ENCODE measurements around the gene CRY1. TPM values are rescaled to one million over a fixed set of nuclear protein-coding genes. Genes with fewer than 3 reads are reported as not detected.

Gene CRY1
- polyA plus RNA-seq, 1 of the 3 experiments (the other 2 are of a cell fraction) = 4.9 TPM

- peak; percentile 52 for DNase-seq
- POLR2A ChIA-PET = no interaction called here
Observed at GRCh38 chr12:107092669-107093416, 506 bp downstream of the CRY1 start.

More at GRCh38 chr12:107092669-107093416, 506 bp downstream of the CRY1 start:
- 1% methylated on average over 39 of the region's 67 CpGs for WGBS (ENCODE audit: low lambda C conversion rate)
- Histone ChIP-seq H3K9me3 (no peaks in the 10 kb centered on the region), H3K36me3 (replicated peaks in 1 of 2; ENCODE audit: control insufficient read depth in 1 of 2, insufficient read depth in 2 of 2, low read length in 1 of 2) (no peaks in the 10 kb centered on the region), H3K79me2 (ENCODE audit: insufficient read depth) (peaks cover 37% of the 10 kb centered on the region), H3K4me3 (ENCODE audit: low read depth in 2 of 2, low read length in 1 of 2) (peak overlapping the region; percentile 80 to 87), H3F3A (replicated peaks; ENCODE audit: insufficient read depth) (peaks cover 13% of the 10 kb centered on the region), H3K9ac (peak overlapping the region; percentile 93), H3K4me2 (peak overlapping the region; percentile 97), H3K9me2 (no peaks in the 10 kb centered on the region), H4K20me1 (ENCODE audit: insufficient read depth) (peaks cover 15% of the 10 kb centered on the region; the same call in 1 of the 2 replicates), H3K27me3 (ENCODE audit: insufficient read depth) (no peaks in the 10 kb centered on the region), H3K4me1 (ENCODE audit: control insufficient read depth in 1 of 2, insufficient read depth in 2 of 2, low read depth in 1 of 2, low read length in 1 of 2) (peaks cover 0 to 15% of the 10 kb centered on the region in 2 experiments; a peak in 2 of 4 replicates), H2AFZ (ENCODE audit: low read depth) (peak overlapping the region; percentile 89; the same call in 1 of the 2 replicates), H3K27ac (ENCODE audit: low read depth in 2 of 2, low read length in 1 of 2) (peak overlapping the region; percentile 50 to 96; a peak in 3 of 4 replicates)
- TF ChIP-seq MEF2A (IDR thresholded peaks at IDR 0.05; ENCODE audit: borderline replicate concordance, low read depth) = no peak
- TF ChIP-seq FOSL2 (IDR thresholded peaks at IDR 0.05; ENCODE audit: borderline replicate concordance, low read depth) = no peak
- TF ChIP-seq, protein P1, sequence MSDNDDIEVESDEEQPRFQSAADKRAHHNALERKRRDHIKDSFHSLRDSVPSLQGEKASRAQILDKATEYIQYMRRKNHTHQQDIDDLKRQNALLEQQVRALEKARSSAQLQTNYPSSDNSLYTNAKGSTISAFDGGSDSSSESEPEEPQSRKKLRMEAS (IDR thresholded peaks at IDR 0.05; ENCODE audit: low read depth) = no peak
- TF ChIP-seq RXRA (IDR thresholded peaks at IDR 0.05; ENCODE audit: borderline replicate concordance, low read depth) = no peak
- TF ChIP-seq RFX5 (IDR thresholded peaks at IDR 0.05; ENCODE audit: low read length) = no peak
- TF ChIP-seq JUND (IDR thresholded peaks at IDR 0.05) = no peak
- TF ChIP-seq, protein P2, sequence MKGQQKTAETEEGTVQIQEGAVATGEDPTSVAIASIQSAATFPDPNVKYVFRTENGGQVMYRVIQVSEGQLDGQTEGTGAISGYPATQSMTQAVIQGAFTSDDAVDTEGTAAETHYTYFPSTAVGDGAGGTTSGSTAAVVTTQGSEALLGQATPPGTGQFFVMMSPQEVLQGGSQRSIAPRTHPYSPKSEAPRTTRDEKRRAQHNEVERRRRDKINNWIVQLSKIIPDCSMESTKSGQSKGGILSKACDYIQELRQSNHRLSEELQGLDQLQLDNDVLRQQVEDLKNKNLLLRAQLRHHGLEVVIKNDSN (IDR thresholded peaks at IDR 0.05; ENCODE audit: borderline replicate concordance, low read depth) = no peak
- TF ChIP-seq, protein P3, sequence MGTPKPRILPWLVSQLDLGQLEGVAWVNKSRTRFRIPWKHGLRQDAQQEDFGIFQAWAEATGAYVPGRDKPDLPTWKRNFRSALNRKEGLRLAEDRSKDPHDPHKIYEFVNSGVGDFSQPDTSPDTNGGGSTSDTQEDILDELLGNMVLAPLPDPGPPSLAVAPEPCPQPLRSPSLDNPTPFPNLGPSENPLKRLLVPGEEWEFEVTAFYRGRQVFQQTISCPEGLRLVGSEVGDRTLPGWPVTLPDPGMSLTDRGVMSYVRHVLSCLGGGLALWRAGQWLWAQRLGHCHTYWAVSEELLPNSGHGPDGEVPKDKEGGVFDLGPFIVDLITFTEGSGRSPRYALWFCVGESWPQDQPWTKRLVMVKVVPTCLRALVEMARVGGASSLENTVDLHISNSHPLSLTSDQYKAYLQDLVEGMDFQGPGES (IDR thresholded peaks at IDR 0.05; ENCODE audit: low read depth, low read length) = no peak
- no peak for TF ChIP-seq GABPA (IDR thresholded peaks at IDR 0.05; ENCODE audit: low read depth)
- TF ChIP-seq TCF12 (IDR thresholded peaks at IDR 0.05) = no peak
- TF ChIP-seq TAF1 (IDR thresholded peaks at IDR 0.05; ENCODE audit: borderline replicate concordance, low read depth, low read length) = no peak
- TF ChIP-seq TEAD4 (IDR thresholded peaks at IDR 0.05; ENCODE audit: borderline replicate concordance, insufficient read depth) = no peak
- no peak for TF ChIP-seq POLR2AphosphoS5 (IDR thresholded peaks at IDR 0.05; ENCODE audit: low read depth, low read length)
- TF ChIP-seq FOXJ3 (CRISPR knock-in tag; IDR thresholded peaks at IDR 0.05) = no peak
- TF ChIP-seq, protein P4, sequence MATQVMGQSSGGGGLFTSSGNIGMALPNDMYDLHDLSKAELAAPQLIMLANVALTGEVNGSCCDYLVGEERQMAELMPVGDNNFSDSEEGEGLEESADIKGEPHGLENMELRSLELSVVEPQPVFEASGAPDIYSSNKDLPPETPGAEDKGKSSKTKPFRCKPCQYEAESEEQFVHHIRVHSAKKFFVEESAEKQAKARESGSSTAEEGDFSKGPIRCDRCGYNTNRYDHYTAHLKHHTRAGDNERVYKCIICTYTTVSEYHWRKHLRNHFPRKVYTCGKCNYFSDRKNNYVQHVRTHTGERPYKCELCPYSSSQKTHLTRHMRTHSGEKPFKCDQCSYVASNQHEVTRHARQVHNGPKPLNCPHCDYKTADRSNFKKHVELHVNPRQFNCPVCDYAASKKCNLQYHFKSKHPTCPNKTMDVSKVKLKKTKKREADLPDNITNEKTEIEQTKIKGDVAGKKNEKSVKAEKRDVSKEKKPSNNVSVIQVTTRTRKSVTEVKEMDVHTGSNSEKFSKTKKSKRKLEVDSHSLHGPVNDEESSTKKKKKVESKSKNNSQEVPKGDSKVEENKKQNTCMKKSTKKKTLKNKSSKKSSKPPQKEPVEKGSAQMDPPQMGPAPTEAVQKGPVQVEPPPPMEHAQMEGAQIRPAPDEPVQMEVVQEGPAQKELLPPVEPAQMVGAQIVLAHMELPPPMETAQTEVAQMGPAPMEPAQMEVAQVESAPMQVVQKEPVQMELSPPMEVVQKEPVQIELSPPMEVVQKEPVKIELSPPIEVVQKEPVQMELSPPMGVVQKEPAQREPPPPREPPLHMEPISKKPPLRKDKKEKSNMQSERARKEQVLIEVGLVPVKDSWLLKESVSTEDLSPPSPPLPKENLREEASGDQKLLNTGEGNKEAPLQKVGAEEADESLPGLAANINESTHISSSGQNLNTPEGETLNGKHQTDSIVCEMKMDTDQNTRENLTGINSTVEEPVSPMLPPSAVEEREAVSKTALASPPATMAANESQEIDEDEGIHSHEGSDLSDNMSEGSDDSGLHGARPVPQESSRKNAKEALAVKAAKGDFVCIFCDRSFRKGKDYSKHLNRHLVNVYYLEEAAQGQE (IDR thresholded peaks at IDR 0.05; ENCODE audit: low read depth, low read length) = no peak
- TF ChIP-seq, protein P5, sequence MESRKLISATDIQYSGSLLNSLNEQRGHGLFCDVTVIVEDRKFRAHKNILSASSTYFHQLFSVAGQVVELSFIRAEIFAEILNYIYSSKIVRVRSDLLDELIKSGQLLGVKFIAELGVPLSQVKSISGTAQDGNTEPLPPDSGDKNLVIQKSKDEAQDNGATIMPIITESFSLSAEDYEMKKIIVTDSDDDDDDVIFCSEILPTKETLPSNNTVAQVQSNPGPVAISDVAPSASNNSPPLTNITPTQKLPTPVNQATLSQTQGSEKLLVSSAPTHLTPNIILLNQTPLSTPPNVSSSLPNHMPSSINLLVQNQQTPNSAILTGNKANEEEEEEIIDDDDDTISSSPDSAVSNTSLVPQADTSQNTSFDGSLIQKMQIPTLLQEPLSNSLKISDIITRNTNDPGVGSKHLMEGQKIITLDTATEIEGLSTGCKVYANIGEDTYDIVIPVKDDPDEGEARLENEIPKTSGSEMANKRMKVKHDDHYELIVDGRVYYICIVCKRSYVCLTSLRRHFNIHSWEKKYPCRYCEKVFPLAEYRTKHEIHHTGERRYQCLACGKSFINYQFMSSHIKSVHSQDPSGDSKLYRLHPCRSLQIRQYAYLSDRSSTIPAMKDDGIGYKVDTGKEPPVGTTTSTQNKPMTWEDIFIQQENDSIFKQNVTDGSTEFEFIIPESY (IDR thresholded peaks at IDR 0.05; ENCODE audit: borderline replicate concordance, low read depth) = no peak
- TF ChIP-seq NRF1 (IDR thresholded peaks at IDR 0.05; ENCODE audit: low read depth, low read length) = no peak
- TF ChIP-seq SIN3A (IDR thresholded peaks at IDR 0.05; ENCODE audit: borderline replicate concordance, low read depth, low read length) = no peak
- CTCF ChIA-PET = interaction anchor here (0.6 to 6.0 kb wide), 30 partner anchors 8 to 564 kb away, joined by 3 to 46 read pairs (median 5); partner anchors contain the start of genes MTERF2 and TMEM263
